H9 (cell line): Measurements from ENCODE around the gene MYBPC2. TPM values are rescaled to one million over a fixed set of nuclear protein-coding genes. Genes with fewer than 3 reads are reported as not detected.

ENCODE experiments used
- DNase-seq: peaks from one replicate; pipeline ENCODE4 v3.0.0-alpha.2; 2017
- H2AFZ ChIP-seq: one replicate; pipeline ENCODE4 v1.6.1; 2013; ENCODE audit warnings: mild to moderate bottlenecking, low read length, control low read depth, moderate library complexity
- H2AK5ac ChIP-seq: 2 replicates; pipeline ENCODE4 v1.6.1; 2013; ENCODE audit warnings: low read length, control low read depth, mixed read lengths; ENCODE audit not compliant: insufficient read length
- H2BK120ac ChIP-seq: one replicate; pipeline ENCODE4 v1.6.1; 2013; ENCODE audit warnings: low read depth, mild to moderate bottlenecking, low read length, control low read depth, inconsistent platforms; ENCODE audit not compliant: poor library complexity, severe bottlenecking
- H2BK12ac ChIP-seq: 2 replicates; pipeline ENCODE4 v1.6.1; 2013; ENCODE audit warnings: low read length, control low read depth, mixed read lengths, low read depth; ENCODE audit not compliant: insufficient read length
- H2BK15ac ChIP-seq: 2 replicates; pipeline ENCODE4 v1.6.1; 2013; ENCODE audit warnings: low read depth, low read length, control low read depth
- H2BK20ac ChIP-seq: one replicate; pipeline ENCODE4 v1.6.1; 2013; ENCODE audit warnings: low read depth, mild to moderate bottlenecking, low read length, control low read depth, inconsistent platforms; ENCODE audit not compliant: poor library complexity, severe bottlenecking
- H2BK5ac ChIP-seq: 2 replicates; pipeline ENCODE4 v1.6.1; 2013; ENCODE audit warnings: low read length, control low read depth, mixed read lengths; ENCODE audit not compliant: insufficient read length
- H3K14ac ChIP-seq: 2 replicates; pipeline ENCODE4 v1.6.1; 2013; ENCODE audit warnings: low read length, control low read depth; ENCODE audit not compliant: insufficient read depth
- H3K18ac ChIP-seq: 2 replicates; pipeline ENCODE4 v1.6.1; 2013; ENCODE audit warnings: low read depth, mild to moderate bottlenecking, mixed read lengths, low read length, control low read depth; ENCODE audit not compliant: insufficient read length
- H3K23ac ChIP-seq: 2 replicates; pipeline ENCODE4 v1.6.1; 2013; ENCODE audit warnings: low read length, control low read depth, mixed read lengths, low read depth; ENCODE audit not compliant: insufficient read length
- H3K23me2 ChIP-seq: 2 replicates; pipeline ENCODE4 v1.6.1; 2013; ENCODE audit warnings: low read depth, mild to moderate bottlenecking, mixed read lengths, low read length, control low read depth; ENCODE audit not compliant: insufficient read length, poor library complexity, severe bottlenecking
- H3K27ac ChIP-seq: 2 replicates; pipeline ENCODE4 v1.5.1; 2013; ENCODE audit warnings: low read length, control low read depth, mixed read lengths, low read depth; ENCODE audit not compliant: insufficient read length
- H3K27me3 ChIP-seq: 2 replicates; pipeline ENCODE4 v1.6.1; 2013; ENCODE audit warnings: low read length, control low read depth, inconsistent platforms; ENCODE audit not compliant: insufficient read depth
- H3K4ac ChIP-seq: 2 replicates; pipeline ENCODE4 v1.6.1; 2013; ENCODE audit warnings: low read depth, mild to moderate bottlenecking, control low read depth, inconsistent platforms, low read length, moderate library complexity
- H3K4me1 ChIP-seq: 2 replicates; pipeline ENCODE4 v1.6.1; 2013; ENCODE audit warnings: low read length, control low read depth, inconsistent platforms; ENCODE audit not compliant: insufficient read depth
- H3K4me2 ChIP-seq: 2 replicates; pipeline ENCODE4 v1.6.1; 2013; ENCODE audit warnings: low read length, control low read depth, mixed read lengths; ENCODE audit not compliant: insufficient read length, insufficient read depth
- H3K56ac ChIP-seq: 2 replicates; pipeline ENCODE4 v1.6.1; 2013; ENCODE audit warnings: low read depth, mild to moderate bottlenecking, mixed read lengths, low read length, control low read depth; ENCODE audit not compliant: insufficient read length
- H3K79me1 ChIP-seq: 2 replicates; pipeline ENCODE4 v1.6.1; 2013; ENCODE audit warnings: low read depth, mild to moderate bottlenecking, moderate library complexity, low read length, control low read depth, inconsistent platforms; ENCODE audit not compliant: insufficient read depth, poor library complexity, severe bottlenecking
- H3K79me2 ChIP-seq: 2 replicates; pipeline ENCODE4 v1.6.1; 2013; ENCODE audit warnings: low read length, control low read depth, inconsistent platforms; ENCODE audit not compliant: insufficient read depth
- H3K9ac ChIP-seq: 2 replicates; pipeline ENCODE4 v1.6.1; 2013; ENCODE audit warnings: low read length, control low read depth, mixed read lengths; ENCODE audit not compliant: insufficient read length; ENCODE audit errors: extremely low read depth
- H3K9me3 ChIP-seq: one replicate; pipeline ENCODE4 v1.6.1; 2013; ENCODE audit warnings: low read depth, low read length, inconsistent platforms; ENCODE audit not compliant: control insufficient read depth
- H3T11ph ChIP-seq: one replicate; pipeline ENCODE4 v1.6.1; 2013; ENCODE audit warnings: mild to moderate bottlenecking, low read length, control low read depth, inconsistent platforms
- H4K20me1 ChIP-seq: one replicate; pipeline ENCODE4 v1.6.1; 2013; ENCODE audit not compliant: control insufficient read depth, insufficient read length, insufficient read depth
- H4K5ac ChIP-seq: 2 replicates; pipeline ENCODE4 v1.6.1; 2013; ENCODE audit warnings: low read depth, mild to moderate bottlenecking, mixed read lengths, low read length, control low read depth; ENCODE audit not compliant: insufficient read length
- H4K8ac ChIP-seq: replicated peaks from 2 replicates; pipeline ENCODE4 v1.6.1; 2013; ENCODE audit warnings: low read length, control low read depth, mixed read lengths, low read depth; ENCODE audit not compliant: insufficient read length
- H4K91ac ChIP-seq: 2 replicates; pipeline ENCODE4 v1.6.1; 2013; ENCODE audit warnings: low read depth, mild to moderate bottlenecking, moderate library complexity, mixed read lengths, low read length, control low read depth; ENCODE audit not compliant: insufficient read length
- H3K27ac Mint-ChIP-seq, 3 experiments: 2 replicates in 2 of 3; 3 replicates in 1 of 3; pipeline ENCODE4 v1.8.0; 2020 to 2021; ENCODE audit warnings: mixed read lengths in 3 of 3, mild to moderate bottlenecking in 1 of 3, moderate library complexity in 1 of 3
- H3K27me3 Mint-ChIP-seq: 2 replicates; pipeline ENCODE4 v1.8.0; 2021; ENCODE audit warnings: low read depth, mild to moderate bottlenecking, moderate library complexity, mixed read lengths
- H3K36me3 Mint-ChIP-seq, 3 experiments: 2 replicates in 2 of 3; 3 replicates in 1 of 3; pipeline ENCODE4 v1.8.0; 2020 to 2021; ENCODE audit warnings: low read depth in 3 of 3, mixed read lengths in 3 of 3; ENCODE audit not compliant: insufficient read depth in 1 of 3
- H3K4me1 Mint-ChIP-seq, 2 experiments: 2 replicates each; pipeline ENCODE4 v1.8.0; 2020; ENCODE audit warnings: mixed read lengths in 2 of 2
- H3K4me3 Mint-ChIP-seq, 2 experiments: 2 replicates in 1 of 2; 3 replicates in 1 of 2; pipeline ENCODE4 v1.8.0; 2020 to 2021; ENCODE audit warnings: mild to moderate bottlenecking in 2 of 2, mixed read lengths in 2 of 2, moderate library complexity in 1 of 2
- H3K9me3 Mint-ChIP-seq, 2 experiments: 2 replicates in 1 of 2; 3 replicates in 1 of 2; pipeline ENCODE4 v1.8.0; 2020; ENCODE audit warnings: mild to moderate bottlenecking in 2 of 2, mixed read lengths in 2 of 2, moderate library complexity in 1 of 2
- WGBS: extraction: QIAGEN DNeasy Blood & Tissue Kit; methylation state at CpG from one replicate; pipeline ENCODE4 v1.1.7; 2013; ENCODE audit warnings: missing lambda C conversion rate, low lambda C conversion rate, mixed read lengths; ENCODE audit not compliant: insufficient read length; ENCODE audit errors: extremely low coverage; 5-methylcytosine and 5-hydroxymethylcytosine counted together
- total RNA-seq: library from RNA; stranded (reverse); gene quantifications from 2 replicates; pipeline ENCODE4 v1.2.1, GENCODE V29; 2021
- TF ChIP-seq, protein P1 (sequence below): fragments of 200-600 bp; sonication (generic); conservative IDR thresholded peaks from 3 replicates; pipeline ENCODE4 v1.8.0; 2021; ENCODE audit warnings: antibody characterized with exemption, mild to moderate bottlenecking

Gene MYBPC2
- total RNA-seq, 1 experiment from 2014 or later: 4.9 TPM

DNA sequence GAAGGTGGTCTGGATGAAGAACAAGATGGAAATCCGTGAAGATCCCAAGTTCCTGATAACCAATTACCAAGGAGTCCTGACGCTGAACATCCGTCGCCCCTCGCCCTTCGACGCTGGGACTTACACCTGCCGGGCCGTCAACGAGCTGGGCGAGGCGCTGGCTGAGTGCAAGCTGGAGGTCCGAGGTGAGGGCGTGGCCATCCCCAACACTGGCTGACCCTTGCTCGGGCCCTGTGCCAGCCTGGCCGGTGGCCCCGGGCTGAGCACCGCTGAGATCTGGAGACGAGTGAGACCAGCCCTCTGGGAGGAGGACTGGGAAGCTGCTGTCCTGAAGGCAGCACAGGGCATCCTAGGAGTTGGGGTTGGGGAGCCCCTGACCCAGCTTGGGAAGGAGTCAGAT is 31.7 kb downstream of the MYBPC2 start:
- no peaks in the 10 kb centered on the region for H4K20me1 ChIP-seq
- no peak overlapping the region for H3K56ac ChIP-seq
- no peak overlapping the region for H2BK120ac ChIP-seq
- H3K79me2 ChIP-seq: no peaks in the 10 kb centered on the region
- no peaks in the 10 kb centered on the region for H3K9me3 ChIP-seq
- no peaks in the 10 kb centered on the region for H3K27me3 ChIP-seq
- H3K27ac ChIP-seq: no peak overlapping the region
- H3K18ac ChIP-seq: no peak overlapping the region
- Mint-ChIP-seq H3K9me3 (no peaks in the 10 kb centered on the region; a peak in 1 of 5 replicates), H3K36me3 (no peaks in the 10 kb centered on the region; a peak in 1 of 7 replicates), H3K4me3 (no peak overlapping the region), H3K27ac (no peak overlapping the region), H3K27me3 (peaks cover 10% of the 10 kb centered on the region), H3K4me1 (peaks cover 9 to 12% of the 10 kb centered on the region in 2 experiments)
- no peak for DNase-seq
- WGBS: no CpG with 5 or more reads among the region's 19 CpGs
- H2AK5ac ChIP-seq: no peak overlapping the region
- H3K79me1 ChIP-seq: no peaks in the 10 kb centered on the region
- H4K8ac ChIP-seq: no peak overlapping the region
- H2BK5ac ChIP-seq: no peak overlapping the region
- no peak overlapping the region for H3K9ac ChIP-seq
- H3T11ph ChIP-seq: no peak overlapping the region
- H2BK12ac ChIP-seq: no peak overlapping the region
- no peak overlapping the region for H4K91ac ChIP-seq
- no peak overlapping the region; the same call in 1 of the 2 replicates for H3K14ac ChIP-seq
- H4K5ac ChIP-seq: no peak overlapping the region
- no peaks in the 10 kb centered on the region for H3K23me2 ChIP-seq
- no peak overlapping the region for H3K4me2 ChIP-seq
- no peak overlapping the region for H3K4ac ChIP-seq
- no peak overlapping the region for H2BK15ac ChIP-seq
- H3K4me1 ChIP-seq: no peaks in the 10 kb centered on the region
- no peak overlapping the region for H3K23ac ChIP-seq
- no peak overlapping the region for H2BK20ac ChIP-seq
- TF ChIP-seq, protein P1, sequence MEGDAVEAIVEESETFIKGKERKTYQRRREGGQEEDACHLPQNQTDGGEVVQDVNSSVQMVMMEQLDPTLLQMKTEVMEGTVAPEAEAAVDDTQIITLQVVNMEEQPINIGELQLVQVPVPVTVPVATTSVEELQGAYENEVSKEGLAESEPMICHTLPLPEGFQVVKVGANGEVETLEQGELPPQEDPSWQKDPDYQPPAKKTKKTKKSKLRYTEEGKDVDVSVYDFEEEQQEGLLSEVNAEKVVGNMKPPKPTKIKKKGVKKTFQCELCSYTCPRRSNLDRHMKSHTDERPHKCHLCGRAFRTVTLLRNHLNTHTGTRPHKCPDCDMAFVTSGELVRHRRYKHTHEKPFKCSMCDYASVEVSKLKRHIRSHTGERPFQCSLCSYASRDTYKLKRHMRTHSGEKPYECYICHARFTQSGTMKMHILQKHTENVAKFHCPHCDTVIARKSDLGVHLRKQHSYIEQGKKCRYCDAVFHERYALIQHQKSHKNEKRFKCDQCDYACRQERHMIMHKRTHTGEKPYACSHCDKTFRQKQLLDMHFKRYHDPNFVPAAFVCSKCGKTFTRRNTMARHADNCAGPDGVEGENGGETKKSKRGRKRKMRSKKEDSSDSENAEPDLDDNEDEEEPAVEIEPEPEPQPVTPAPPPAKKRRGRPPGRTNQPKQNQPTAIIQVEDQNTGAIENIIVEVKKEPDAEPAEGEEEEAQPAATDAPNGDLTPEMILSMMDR: no peak
- no peak overlapping the region for H2AFZ ChIP-seq
